ENCODE measurements around the gene NEURL2. TPM values are rescaled to one million over a fixed set of nuclear protein-coding genes. Genes with fewer than 3 reads are reported as not detected.
"Not testable (repeated sequence)": the region's sequence is repeated elsewhere in the genome, so short reads cannot be mapped to it uniquely, and the experiment has no call there.

Gene NEURL2
- total RNA-seq, 1 donor from 2014 or later = 8.3 TPM

GRCh38 chr20:45904583-45905504 is 13.8 kb upstream of the NEURL2 start:
- TF ChIP-seq CTCF (IDR thresholded peaks at IDR 0.05; ENCODE audit: unreplicated experiment) = no peak
- no peaks in the 10 kb centered on the region for H3K9me3 Mint-ChIP-seq
- H3K4me1 Mint-ChIP-seq = no peaks in the 10 kb centered on the region
- H3K27ac Mint-ChIP-seq = no peak overlapping the region
- no peak for DNase-seq (ENCODE audit: low spot score in 2 of 2, unreplicated experiment in 2 of 2)
- H3K4me3 Mint-ChIP-seq = no peak overlapping the region
- no peaks in the 10 kb centered on the region for H3K27me3 Mint-ChIP-seq (ENCODE audit: low read depth)
- peaks cover 24% of the 10 kb centered on the region for H3K36me3 Mint-ChIP-seq

GRCh38 chr20:45902199-45902701 is 11.2 kb upstream of the NEURL2 start:
- Mint-ChIP-seq H3K36me3 (peaks cover 21% of the 10 kb centered on the region), H3K27me3 (ENCODE audit: low read depth) (no peaks in the 10 kb centered on the region), H3K27ac (no peak overlapping the region)

GRCh38 chr20:45901332-45901731 is 10.3 kb upstream of the NEURL2 start:
- H3K9me3 Mint-ChIP-seq; H3K4me3 Mint-ChIP-seq; H3K27me3 Mint-ChIP-seq (ENCODE audit: low read depth); H3K27ac Mint-ChIP-seq; H3K4me1 Mint-ChIP-seq; DNase-seq (ENCODE audit: low spot score in 2 of 2, unreplicated experiment in 2 of 2): not testable (repeated sequence)
- peaks cover 19% of the 10 kb centered on the region for H3K36me3 Mint-ChIP-seq

More at GRCh38 chr20:45902199-45902701, 11.2 kb upstream of the NEURL2 start:
- no peak for DNase-seq (ENCODE audit: low spot score in 2 of 2, unreplicated experiment in 2 of 2)
- TF ChIP-seq CTCF (IDR thresholded peaks at IDR 0.05; ENCODE audit: unreplicated experiment) = no peak
- Mint-ChIP-seq H3K9me3 (no peaks in the 10 kb centered on the region), H3K4me1 (no peaks in the 10 kb centered on the region), H3K4me3 (no peak overlapping the region)

GRCh38 chr20:45899046-45899835 is 8.2 kb upstream of the NEURL2 start:
- Mint-ChIP-seq H3K4me1 (no peaks in the 10 kb centered on the region), H3K9me3 (no peaks in the 10 kb centered on the region), H3K36me3 (peaks cover 12% of the 10 kb centered on the region), H3K4me3 (no peak overlapping the region), H3K27me3 (ENCODE audit: low read depth) (no peaks in the 10 kb centered on the region), H3K27ac (no peak overlapping the region)
- DNase-seq (ENCODE audit: low spot score in 2 of 2, unreplicated experiment in 2 of 2) = no peak
- TF ChIP-seq CTCF (IDR thresholded peaks at IDR 0.05; ENCODE audit: unreplicated experiment) = no peak

GRCh38 chr20:45898285-45898684 is 7.3 kb upstream of the NEURL2 start:
- Mint-ChIP-seq H3K27ac (no peak overlapping the region), H3K4me3 (no peak overlapping the region), H3K27me3 (ENCODE audit: low read depth) (no peaks in the 10 kb centered on the region), H3K4me1 (no peaks in the 10 kb centered on the region), H3K36me3 (peaks cover 10% of the 10 kb centered on the region), H3K9me3 (no peaks in the 10 kb centered on the region)
- no peak for TF ChIP-seq CTCF (IDR thresholded peaks at IDR 0.05; ENCODE audit: unreplicated experiment)
- DNase-seq (ENCODE audit: low spot score in 2 of 2, unreplicated experiment in 2 of 2) = no peak

GRCh38 chr20:45897692-45898091 is 6.7 kb upstream of the NEURL2 start:
- TF ChIP-seq CTCF (IDR thresholded peaks at IDR 0.05; ENCODE audit: unreplicated experiment) = no peak
- no peaks in the 10 kb centered on the region for H3K4me1 Mint-ChIP-seq
- H3K27ac Mint-ChIP-seq = no peak overlapping the region
- no peak for DNase-seq (ENCODE audit: low spot score in 2 of 2, unreplicated experiment in 2 of 2)
- no peaks in the 10 kb centered on the region for H3K9me3 Mint-ChIP-seq
- H3K36me3 Mint-ChIP-seq = peaks cover 10% of the 10 kb centered on the region
- no peaks in the 10 kb centered on the region for H3K27me3 Mint-ChIP-seq (ENCODE audit: low read depth)
- H3K4me3 Mint-ChIP-seq = no peak overlapping the region

Measured in mesothelial cell of epicardium (in vitro differentiated cells).